Measurements from ENCODE around the gene LALBA.
"Not testable (repeated sequence)": the region's sequence is repeated elsewhere in the genome, so short reads cannot be mapped to it uniquely, and the experiment has no call there.

The LALBA gene

DNA sequence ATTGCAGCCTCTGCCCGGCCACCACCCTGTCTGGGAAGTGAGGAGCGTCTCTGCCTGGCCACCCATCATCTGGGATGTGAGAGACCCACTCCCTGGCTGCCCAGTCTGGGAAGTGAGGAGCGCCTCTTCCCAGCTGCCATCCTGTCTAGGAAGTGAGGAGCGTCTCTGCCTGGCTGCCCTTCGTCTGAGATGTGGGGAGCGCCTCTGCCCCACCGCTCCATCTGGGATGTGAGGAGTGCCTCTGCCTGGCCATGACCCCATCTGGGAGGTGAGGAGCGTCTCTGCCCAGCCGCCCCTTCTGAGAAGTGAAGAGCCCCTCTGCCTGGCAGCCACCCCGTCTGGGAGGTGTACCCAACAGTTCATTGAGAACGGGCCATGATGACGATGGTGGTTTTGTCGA is 18.2 kb downstream of the LALBA start:
- H3K4ac ChIP-seq (ENCODE audit: low read length); H3K36me3 ChIP-seq (replicated peaks in 1 of 2; ENCODE audit: control insufficient read depth in 2 of 2, insufficient read depth in 2 of 2, low read length in 2 of 2); H2BK12ac ChIP-seq (ENCODE audit: low read length); DNase-seq (ENCODE audit: low spot score); H3K27ac ChIP-seq (replicated peaks; ENCODE audit: low read length); H3K14ac ChIP-seq (ENCODE audit: low read length); H4K91ac ChIP-seq (ENCODE audit: low read depth, low read length, poor library complexity); H3K18ac ChIP-seq (ENCODE audit: low read length); H3K23ac ChIP-seq (ENCODE audit: low read depth, low read length, poor library complexity); H3K4me2 ChIP-seq (ENCODE audit: insufficient read depth, low read length, poor library complexity, severe bottlenecking); H3K4me1 ChIP-seq (ENCODE audit: control insufficient read depth in 2 of 2, insufficient read depth in 1 of 2, low read depth in 1 of 2, low read length in 2 of 2); H2BK5ac ChIP-seq (ENCODE audit: low read length); H3K79me1 ChIP-seq (ENCODE audit: low read depth, low read length); H4K8ac ChIP-seq (ENCODE audit: low read depth, low read length); H3K9me3 ChIP-seq (replicated peaks in 1 of 2; ENCODE audit: control insufficient read depth in 2 of 2, insufficient read depth in 1 of 2, low read depth in 1 of 2, low read length in 2 of 2); H2BK120ac ChIP-seq (ENCODE audit: low read depth, low read length); H3K9ac ChIP-seq (ENCODE audit: low read depth, low read length, poor library complexity); H2AFZ ChIP-seq (ENCODE audit: low read length); H2BK15ac ChIP-seq (ENCODE audit: low read length); H3K4me3 ChIP-seq (ENCODE audit: low read length in 2 of 2); H2AK5ac ChIP-seq (ENCODE audit: low read depth, low read length): not testable (repeated sequence)
- peaks cover 0 to 10% (median 0%) of the 10 kb centered on the region in 3 experiments for H3K27me3 ChIP-seq (ENCODE audit: control insufficient read depth in 3 of 3, insufficient read depth in 3 of 3, low read depth in 1 of 3, low read length in 3 of 3)
- no CpG with 5 or more reads among the region's 13 CpGs for WGBS, 2 donors (ENCODE audit: extremely low coverage in 2 of 2, insufficient read length in 2 of 2, insufficient replicate concordance in 1 of 2)

DNA sequence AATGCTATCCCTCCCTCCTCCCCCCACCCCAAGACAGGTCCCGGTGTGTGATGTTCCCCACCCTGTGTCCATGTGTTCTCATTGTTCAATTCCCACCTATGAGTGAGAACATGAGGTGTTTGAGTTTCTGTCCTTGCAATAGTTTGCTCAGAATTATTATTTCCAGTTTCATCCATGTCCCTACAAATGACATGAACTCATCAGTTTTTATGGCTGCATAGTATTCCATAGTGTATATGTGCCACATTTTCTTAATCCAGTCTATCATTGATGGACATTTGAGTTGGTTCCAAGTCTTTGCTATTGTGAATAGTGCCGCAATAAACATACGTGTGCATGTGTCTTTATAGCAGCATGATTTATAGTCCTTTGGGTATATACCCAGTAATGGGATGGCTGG is 22.8 kb downstream of the LALBA start:
- not testable (repeated sequence) for H3K9ac ChIP-seq (ENCODE audit: low read depth, low read length, poor library complexity); H2AFZ ChIP-seq (ENCODE audit: low read length); H3K9me3 ChIP-seq (replicated peaks in 1 of 2; ENCODE audit: control insufficient read depth in 2 of 2, insufficient read depth in 1 of 2, low read depth in 1 of 2, low read length in 2 of 2); H4K8ac ChIP-seq (ENCODE audit: low read depth, low read length); H2BK120ac ChIP-seq (ENCODE audit: low read depth, low read length); H2BK12ac ChIP-seq (ENCODE audit: low read length); H4K91ac ChIP-seq (ENCODE audit: low read depth, low read length, poor library complexity); H3K23ac ChIP-seq (ENCODE audit: low read depth, low read length, poor library complexity); H3K4me1 ChIP-seq (ENCODE audit: control insufficient read depth in 2 of 2, insufficient read depth in 1 of 2, low read depth in 1 of 2, low read length in 2 of 2); H3K36me3 ChIP-seq (replicated peaks in 1 of 2; ENCODE audit: control insufficient read depth in 2 of 2, insufficient read depth in 2 of 2, low read length in 2 of 2); H2BK5ac ChIP-seq (ENCODE audit: low read length); H3K4me2 ChIP-seq (ENCODE audit: insufficient read depth, low read length, poor library complexity, severe bottlenecking); DNase-seq (ENCODE audit: low spot score); H3K4me3 ChIP-seq (ENCODE audit: low read length in 2 of 2); H3K4ac ChIP-seq (ENCODE audit: low read length); H3K14ac ChIP-seq (ENCODE audit: low read length); H2BK15ac ChIP-seq (ENCODE audit: low read length); H2AK5ac ChIP-seq (ENCODE audit: low read depth, low read length); H3K27ac ChIP-seq (replicated peaks; ENCODE audit: low read length); H3K18ac ChIP-seq (ENCODE audit: low read length); H3K27me3 ChIP-seq (ENCODE audit: control insufficient read depth in 3 of 3, insufficient read depth in 3 of 3, low read depth in 1 of 3, low read length in 3 of 3); H3K79me1 ChIP-seq (ENCODE audit: low read depth, low read length)
- no CpG with 5 or more reads among the region's 3 CpGs for WGBS, 2 donors (ENCODE audit: extremely low coverage in 2 of 2, insufficient read length in 2 of 2, insufficient replicate concordance in 1 of 2)

GRCh38 chr12:48545833-48546469 is 23.9 kb downstream of the LALBA start:
- Histone ChIP-seq H4K8ac (ENCODE audit: low read depth, low read length) (no peak overlapping the region), H3K27me3 (ENCODE audit: control insufficient read depth in 3 of 3, insufficient read depth in 3 of 3, low read depth in 1 of 3, low read length in 3 of 3) (no peaks in the 10 kb centered on the region), H3K4ac (ENCODE audit: low read length) (no peak overlapping the region), H3K36me3 (replicated peaks in 1 of 2; ENCODE audit: control insufficient read depth in 2 of 2, insufficient read depth in 2 of 2, low read length in 2 of 2) (no peaks in the 10 kb centered on the region), H3K23ac (ENCODE audit: low read depth, low read length, poor library complexity) (no peak overlapping the region), H2AK5ac (ENCODE audit: low read depth, low read length) (no peak overlapping the region), H2BK5ac (ENCODE audit: low read length) (no peak overlapping the region), H3K9me3 (replicated peaks in 1 of 2; ENCODE audit: control insufficient read depth in 2 of 2, insufficient read depth in 1 of 2, low read depth in 1 of 2, low read length in 2 of 2) (no peaks in the 10 kb centered on the region), H3K4me3 (ENCODE audit: low read length in 2 of 2) (no peak overlapping the region), H2BK120ac (ENCODE audit: low read depth, low read length) (no peak overlapping the region), H2AFZ (ENCODE audit: low read length) (no peak overlapping the region), H3K27ac (replicated peaks; ENCODE audit: low read length) (no peak overlapping the region), H3K4me1 (ENCODE audit: control insufficient read depth in 2 of 2, insufficient read depth in 1 of 2, low read depth in 1 of 2, low read length in 2 of 2) (no peaks in the 10 kb centered on the region), H3K9ac (ENCODE audit: low read depth, low read length, poor library complexity) (no peak overlapping the region), H3K4me2 (ENCODE audit: insufficient read depth, low read length, poor library complexity, severe bottlenecking) (no peak overlapping the region), H3K18ac (ENCODE audit: low read length) (no peak overlapping the region), H3K79me1 (ENCODE audit: low read depth, low read length) (no peaks in the 10 kb centered on the region), H3K14ac (ENCODE audit: low read length) (no peak overlapping the region), H2BK15ac (ENCODE audit: low read length) (no peak overlapping the region), H2BK12ac (ENCODE audit: low read length) (no peak overlapping the region), H4K91ac (ENCODE audit: low read depth, low read length, poor library complexity) (no peak overlapping the region)
- no CpG with 5 or more reads among the region's 4 CpGs for WGBS, 2 donors (ENCODE audit: extremely low coverage in 2 of 2, insufficient read length in 2 of 2, insufficient replicate concordance in 1 of 2)
- DNase-seq (ENCODE audit: low spot score): no peak

DNA sequence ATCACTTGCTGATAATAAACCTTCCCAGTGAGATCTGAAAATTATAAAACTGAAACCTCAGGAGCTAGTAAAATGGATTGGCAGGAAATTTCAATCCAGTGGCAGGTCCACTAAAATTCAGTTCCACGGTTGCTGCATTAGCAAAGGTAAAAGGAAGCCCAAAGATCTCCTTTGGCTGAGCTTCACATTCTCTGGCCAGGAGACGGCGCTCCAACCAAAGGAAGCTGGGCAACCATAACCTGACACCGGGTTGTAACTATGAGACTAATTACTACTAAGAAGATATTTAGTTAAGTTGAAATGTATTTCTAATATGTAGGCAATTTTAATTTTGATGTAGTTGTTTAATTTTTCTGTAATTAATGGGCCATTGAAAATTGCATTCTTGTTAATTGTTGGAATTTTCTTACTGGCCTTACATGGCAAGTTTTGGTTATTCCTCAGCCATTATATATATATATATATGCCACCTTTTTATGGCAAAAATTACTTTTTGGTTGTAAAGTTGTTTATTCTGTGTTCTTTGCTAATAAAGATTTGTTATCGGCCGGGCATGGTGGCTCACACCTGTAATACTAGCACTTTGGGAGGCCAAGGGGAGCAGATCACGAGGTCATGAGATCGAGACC is 27.4 kb downstream of the LALBA start:
- Histone ChIP-seq H3K23ac (ENCODE audit: low read depth, low read length, poor library complexity) (no peak overlapping the region), H2BK15ac (ENCODE audit: low read length) (no peak overlapping the region), H3K36me3 (replicated peaks in 1 of 2; ENCODE audit: control insufficient read depth in 2 of 2, insufficient read depth in 2 of 2, low read length in 2 of 2) (no peaks in the 10 kb centered on the region), H3K4me3 (ENCODE audit: low read length in 2 of 2) (no peak overlapping the region), H3K9me3 (replicated peaks in 1 of 2; ENCODE audit: control insufficient read depth in 2 of 2, insufficient read depth in 1 of 2, low read depth in 1 of 2, low read length in 2 of 2) (peaks cover 0 to 2% of the 10 kb centered on the region in 2 donors), H3K4me2 (ENCODE audit: insufficient read depth, low read length, poor library complexity, severe bottlenecking) (no peak overlapping the region), H2BK120ac (ENCODE audit: low read depth, low read length) (no peak overlapping the region), H2BK12ac (ENCODE audit: low read length) (no peak overlapping the region), H3K14ac (ENCODE audit: low read length) (no peak overlapping the region), H2BK5ac (ENCODE audit: low read length) (no peak overlapping the region), H3K27me3 (ENCODE audit: control insufficient read depth in 3 of 3, insufficient read depth in 3 of 3, low read depth in 1 of 3, low read length in 3 of 3) (no peaks in the 10 kb centered on the region), H4K91ac (ENCODE audit: low read depth, low read length, poor library complexity) (no peak overlapping the region), H3K4ac (ENCODE audit: low read length) (no peak overlapping the region), H3K4me1 (ENCODE audit: control insufficient read depth in 2 of 2, insufficient read depth in 1 of 2, low read depth in 1 of 2, low read length in 2 of 2) (no peaks in the 10 kb centered on the region), H3K18ac (ENCODE audit: low read length) (no peak overlapping the region), H3K79me1 (ENCODE audit: low read depth, low read length) (no peaks in the 10 kb centered on the region), H2AFZ (ENCODE audit: low read length) (no peak overlapping the region), H2AK5ac (ENCODE audit: low read depth, low read length) (no peak overlapping the region), H4K8ac (ENCODE audit: low read depth, low read length) (no peak overlapping the region), H3K27ac (replicated peaks; ENCODE audit: low read length) (no peak overlapping the region), H3K9ac (ENCODE audit: low read depth, low read length, poor library complexity) (no peak overlapping the region)
- DNase-seq (ENCODE audit: low spot score): peak; percentile 32
- no CpG with 5 or more reads among the region's 8 CpGs for WGBS, 2 donors (ENCODE audit: extremely low coverage in 2 of 2, insufficient read length in 2 of 2, insufficient replicate concordance in 1 of 2)

Data from neuronal stem cell (in vitro differentiated cells).